NCI-H2227 treated with DMSO at 0.1 percent for 48 hours (cell line): ENCODE results near the gene MMUT.
"Not testable (repeated sequence)": the region's sequence is repeated elsewhere in the genome, so short reads cannot be mapped to it uniquely, and the experiment has no call there.

Experiments used
- DNase-seq: peaks from one replicate; lab custom pipeline; 2025; lab: John Stamatoyannopoulos, UW

MMUT gene

DNA sequence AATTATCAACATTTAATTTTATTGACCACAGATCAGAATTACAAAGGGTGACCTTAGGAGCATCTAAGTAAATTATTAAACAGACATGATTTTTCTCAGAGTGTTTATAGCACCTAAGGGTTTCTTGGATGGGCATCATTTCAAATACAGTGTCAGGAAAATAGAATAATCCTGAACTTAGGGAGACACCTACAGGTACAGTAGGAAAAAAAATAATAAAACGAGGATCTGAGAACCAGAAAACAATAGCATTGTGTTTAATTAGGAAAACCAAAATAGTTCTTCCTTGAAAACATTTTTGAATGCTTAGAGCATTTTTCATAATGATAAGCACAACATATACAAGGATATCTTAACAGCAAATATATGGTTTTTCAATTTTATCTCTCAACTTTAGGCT is 39.2 kb downstream of the MMUT start:
- no peak for DNase-seq

DNA sequence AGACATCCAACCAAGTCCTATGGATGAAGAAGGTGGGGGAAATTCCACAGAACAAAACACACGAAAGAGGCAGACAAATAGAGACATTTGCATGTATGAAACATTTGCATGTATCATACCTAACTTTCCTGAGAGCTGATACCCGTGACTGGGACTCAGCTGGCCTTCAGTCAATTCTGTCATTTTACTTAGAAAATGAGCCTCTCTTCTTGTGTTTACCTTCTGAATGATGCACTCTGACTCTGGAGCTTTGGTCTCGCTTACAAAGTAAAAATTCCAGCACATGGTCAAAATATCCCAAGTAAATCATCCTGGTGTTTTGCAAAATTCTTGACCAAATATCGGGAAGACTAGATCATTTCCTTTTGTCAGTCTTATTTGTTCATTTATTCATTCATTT is 46.9 kb downstream of the MMUT start:
- DNase-seq = no peak

DNA sequence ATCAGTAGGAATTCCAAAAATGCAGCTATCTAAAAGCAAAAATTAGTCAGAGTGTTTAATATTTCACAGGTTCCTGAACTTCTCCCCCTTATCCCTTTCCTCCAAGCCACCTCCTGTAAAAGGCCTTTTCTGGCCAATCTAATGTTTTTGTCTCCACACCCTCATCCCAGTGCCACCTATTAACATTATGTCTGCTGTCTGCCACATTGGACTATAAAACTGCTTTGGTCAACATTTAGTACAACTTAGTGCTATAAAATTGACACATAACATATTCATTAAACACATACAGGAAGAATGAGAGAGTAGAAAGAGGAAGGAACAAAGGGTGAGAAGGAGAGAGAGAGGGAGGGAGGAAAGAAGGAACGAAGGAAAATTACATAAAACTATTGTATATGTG is 47.7 kb downstream of the MMUT start:
- no peak for DNase-seq

DNA sequence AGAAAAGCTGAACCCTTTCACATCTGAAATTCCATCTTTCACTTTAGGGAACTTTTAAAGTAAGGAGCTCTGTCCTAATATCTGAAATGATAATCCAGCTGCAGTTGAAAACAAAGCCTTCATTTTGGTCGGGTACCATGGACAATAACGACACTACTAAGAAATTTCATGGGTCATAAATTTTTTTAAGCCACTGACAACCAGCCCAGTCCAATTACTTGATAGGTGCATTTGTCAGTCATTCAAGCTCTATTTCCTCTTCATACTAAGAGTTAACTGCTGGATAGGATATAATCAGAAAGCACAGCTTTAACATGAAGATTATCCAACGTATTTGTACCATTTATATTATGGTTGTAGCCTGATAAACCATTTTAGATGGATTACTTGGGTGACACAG is 52.5 kb downstream of the MMUT start:
- DNase-seq = no peak

DNA sequence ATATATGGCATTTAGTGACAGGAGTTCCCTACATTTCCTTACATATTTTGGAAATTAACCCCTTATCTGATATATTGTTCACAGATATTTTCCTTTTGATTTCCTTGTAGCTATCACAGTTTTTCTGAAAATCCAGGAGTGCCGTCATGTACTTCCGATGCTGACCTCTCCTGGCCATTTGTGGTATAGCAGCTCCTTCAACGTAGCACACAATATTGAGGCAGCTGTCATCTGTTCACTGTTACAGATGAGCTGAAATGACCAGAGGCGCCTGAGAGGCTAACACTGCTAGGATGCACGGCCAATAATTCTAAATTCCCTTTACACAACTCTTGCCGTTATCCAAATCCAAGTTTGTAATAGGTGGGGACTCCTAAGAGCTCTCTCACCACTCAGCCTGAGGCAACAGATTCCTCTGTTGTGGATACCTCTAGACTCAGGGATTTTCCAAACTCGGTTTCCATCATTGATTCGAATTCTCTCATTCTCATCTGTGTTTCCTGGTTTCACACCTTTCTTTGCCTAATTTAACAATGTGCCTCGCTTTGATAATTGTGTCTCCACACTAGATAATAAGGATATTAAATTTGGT is 53.0 kb downstream of the MMUT start:
- DNase-seq = peak; percentile 30

DNA sequence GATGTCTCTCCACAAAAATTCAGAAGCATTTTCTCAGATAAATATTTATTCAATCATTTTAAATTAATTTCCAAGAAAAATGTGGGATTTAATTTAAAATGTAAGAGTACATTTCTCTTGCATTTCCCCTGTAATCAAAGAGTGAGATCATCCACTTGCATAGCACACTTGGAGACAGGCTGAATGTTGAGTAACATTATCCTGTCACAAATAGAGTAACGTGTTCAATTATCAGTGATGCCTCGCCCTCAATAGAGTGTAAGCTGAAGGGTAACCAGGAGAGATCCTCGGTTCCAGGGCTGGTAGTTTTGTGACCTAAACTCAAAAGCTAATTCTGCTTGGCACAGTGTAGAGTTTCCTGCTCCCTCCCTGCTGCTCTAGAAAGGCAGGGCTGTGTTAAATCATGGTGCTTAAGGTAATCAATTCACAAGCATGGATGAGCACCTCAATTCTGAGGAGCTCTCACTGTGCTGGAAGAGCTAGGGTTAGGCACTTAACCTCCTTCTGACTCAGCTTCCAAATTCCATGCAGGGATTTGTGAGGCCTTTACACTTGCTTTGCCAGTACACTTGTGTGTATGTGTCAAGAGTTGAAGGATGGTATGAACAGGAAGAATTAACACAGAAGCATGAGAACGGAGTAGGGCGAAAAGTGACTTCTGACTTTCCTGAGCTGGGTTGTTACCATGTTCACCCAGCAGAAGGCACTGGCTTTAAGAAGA is 56.6 kb downstream of the MMUT start:
- DNase-seq = no peak

DNA sequence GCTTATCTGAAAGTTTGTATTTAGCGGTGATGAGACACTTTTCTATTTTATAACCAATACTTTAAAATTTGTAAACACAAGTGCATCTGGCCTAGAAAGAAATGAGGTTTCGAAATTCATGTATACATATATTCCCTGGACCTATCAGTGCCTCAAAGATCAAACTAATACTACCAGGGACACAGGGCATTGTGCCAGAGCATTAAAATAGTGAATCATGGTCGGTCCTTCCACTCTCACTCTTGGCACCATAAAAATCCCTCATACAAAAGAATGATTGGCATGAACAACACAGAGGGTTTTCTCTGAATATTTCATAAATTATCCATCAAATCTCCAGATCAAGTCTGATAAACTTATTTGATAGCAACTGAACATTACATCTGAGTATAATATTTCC is 62.0 kb downstream of the MMUT start:
- no peak for DNase-seq

DNA sequence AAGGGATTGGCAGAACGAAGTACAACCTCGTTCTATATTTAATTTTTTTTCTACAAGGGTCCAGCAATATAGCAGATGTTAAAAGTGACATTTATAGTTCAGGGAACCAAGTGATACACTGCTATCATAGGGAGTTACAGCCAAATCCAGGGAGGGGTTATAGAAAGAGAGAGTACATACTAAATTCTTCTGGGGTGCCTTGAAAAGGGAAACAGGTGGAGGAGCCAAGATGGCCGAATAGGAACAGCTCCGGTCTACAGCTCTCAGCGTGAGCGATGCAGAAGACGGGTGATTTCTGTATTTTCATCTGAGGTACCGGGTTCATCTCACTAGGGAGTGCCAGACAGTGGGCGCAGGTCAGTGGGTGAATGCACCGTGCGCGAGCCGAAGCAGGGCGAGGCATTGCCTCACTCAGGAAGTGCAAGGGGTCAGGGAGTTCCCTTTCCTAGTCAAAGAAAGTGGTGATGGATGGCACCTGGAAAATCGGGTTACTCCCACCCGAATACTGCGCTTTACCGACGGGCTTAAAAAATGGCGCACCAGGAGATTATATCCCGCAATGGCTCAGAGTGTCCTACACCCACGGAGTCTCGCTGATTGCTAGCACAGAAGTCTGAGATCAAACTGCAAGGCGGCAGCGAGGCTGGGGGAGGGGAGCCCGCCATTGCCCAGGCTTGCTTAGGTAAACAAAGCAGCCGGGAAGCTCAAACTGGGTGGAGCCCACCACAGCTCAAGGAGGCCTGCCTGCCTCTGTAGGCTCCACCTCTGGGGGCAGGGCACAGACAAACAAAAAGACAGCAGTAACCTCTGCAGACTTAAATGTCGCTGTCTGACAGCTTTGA is 76.2 kb downstream of the MMUT start:
- DNase-seq = not testable (repeated sequence)

DNA sequence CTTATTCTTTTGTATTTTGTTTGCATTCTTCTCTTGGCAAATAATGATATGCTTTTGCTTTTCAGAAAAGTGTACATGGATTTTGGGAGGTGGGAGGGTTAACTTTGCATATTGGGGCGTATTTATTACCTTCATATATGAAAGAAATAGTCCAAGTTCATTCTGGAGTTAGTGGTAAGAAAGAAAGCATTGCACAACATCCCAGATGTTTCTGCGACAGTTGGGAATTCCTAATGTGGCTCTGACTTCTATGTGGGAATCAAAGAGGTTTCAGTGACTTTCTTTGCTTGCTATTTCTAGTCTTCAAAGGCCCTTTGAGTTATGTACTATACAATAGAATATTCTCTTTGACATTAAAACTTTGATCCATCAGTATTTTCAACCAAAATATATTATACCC is 78.1 kb downstream of the MMUT start:
- no peak for DNase-seq
